Rectal smooth muscle tissue (tissue), 1 donor: ENCODE results near the gene OCRL.
A peak's percentile ranks its signal among the peaks of the same experiment; 100 is the strongest.

Experiments
- H3K27ac ChIP-seq: one replicate; pipeline ENCODE4 v1.7.0; 2013; ENCODE audit warnings: low read depth, low read length, inconsistent platforms
- H3K27me3 ChIP-seq: one replicate; pipeline ENCODE4 v1.7.0; 2013; ENCODE audit warnings: low read length; ENCODE audit not compliant: control insufficient read depth, insufficient read depth
- H3K36me3 ChIP-seq: one replicate; pipeline ENCODE4 v1.7.0; 2013; ENCODE audit warnings: low read length; ENCODE audit not compliant: control insufficient read depth, insufficient read depth
- H3K4me1 ChIP-seq: one replicate; pipeline ENCODE4 v1.7.0; 2013; ENCODE audit warnings: low read length; ENCODE audit not compliant: control insufficient read depth, insufficient read depth
- H3K4me3 ChIP-seq: one replicate; pipeline ENCODE4 v1.7.0; 2013; ENCODE audit warnings: low read length
- H3K9ac ChIP-seq: one replicate; pipeline ENCODE4 v1.7.0; 2013; ENCODE audit warnings: low read length

The OCRL gene

GRCh38 chrX:129597905-129598304 is 57.8 kb downstream of the OCRL start:
- no peak overlapping the region for H3K27ac ChIP-seq
- no peak overlapping the region for H3K9ac ChIP-seq
- no peaks in the 10 kb centered on the region for H3K4me1 ChIP-seq
- no peaks in the 10 kb centered on the region for H3K27me3 ChIP-seq
- H3K4me3 ChIP-seq = no peak overlapping the region
- no peaks in the 10 kb centered on the region for H3K36me3 ChIP-seq

GRCh38 chrX:129599499-129599898 is 59.4 kb downstream of the OCRL start:
- Histone ChIP-seq H3K27ac (no peak overlapping the region), H3K4me3 (no peak overlapping the region), H3K36me3 (no peaks in the 10 kb centered on the region), H3K9ac (no peak overlapping the region), H3K27me3 (no peaks in the 10 kb centered on the region), H3K4me1 (peaks cover 3% of the 10 kb centered on the region)

GRCh38 chrX:129599996-129600395 is 59.9 kb downstream of the OCRL start:
- Histone ChIP-seq H3K36me3 (no peaks in the 10 kb centered on the region), H3K27ac (no peak overlapping the region), H3K27me3 (no peaks in the 10 kb centered on the region), H3K4me3 (no peak overlapping the region), H3K9ac (no peak overlapping the region), H3K4me1 (peaks cover 3% of the 10 kb centered on the region)

- Histone ChIP-seq H3K27ac (peak overlapping the region; percentile 8), H3K4me3 (no peak overlapping the region), H3K9ac (no peak overlapping the region)
These were observed 60.9 kb downstream of the OCRL start for GRCh38 chrX:129600981-129601424.

GRCh38 chrX:129606918-129607317 is 66.9 kb downstream of the OCRL start:
- no peak overlapping the region for H3K27ac ChIP-seq

More at GRCh38 chrX:129600981-129601424, 60.9 kb downstream of the OCRL start:
- no peaks in the 10 kb centered on the region for H3K27me3 ChIP-seq
- no peaks in the 10 kb centered on the region for H3K36me3 ChIP-seq
- H3K4me1 ChIP-seq = peaks cover 3% of the 10 kb centered on the region

GRCh38 chrX:129608496-129608895 is 68.4 kb downstream of the OCRL start:
- Histone ChIP-seq H3K4me1 (peaks cover 3% of the 10 kb centered on the region), H3K27me3 (no peaks in the 10 kb centered on the region), H3K27ac (no peak overlapping the region), H3K9ac (no peak overlapping the region), H3K4me3 (no peak overlapping the region), H3K36me3 (no peaks in the 10 kb centered on the region)

More at GRCh38 chrX:129606918-129607317, 66.9 kb downstream of the OCRL start:
- Histone ChIP-seq H3K36me3 (no peaks in the 10 kb centered on the region), H3K27me3 (no peaks in the 10 kb centered on the region), H3K9ac (no peak overlapping the region), H3K4me3 (no peak overlapping the region), H3K4me1 (peaks cover 3% of the 10 kb centered on the region)

GRCh38 chrX:129609395-129609794 is 69.3 kb downstream of the OCRL start:
- Histone ChIP-seq H3K4me1 (peaks cover 1% of the 10 kb centered on the region), H3K27ac (no peak overlapping the region)

GRCh38 chrX:129612396-129612795 is 72.3 kb downstream of the OCRL start:
- Histone ChIP-seq H3K36me3 (no peaks in the 10 kb centered on the region), H3K9ac (no peak overlapping the region), H3K4me1 (no peaks in the 10 kb centered on the region), H3K4me3 (no peak overlapping the region), H3K27ac (no peak overlapping the region), H3K27me3 (no peaks in the 10 kb centered on the region)

More at GRCh38 chrX:129609395-129609794, 69.3 kb downstream of the OCRL start:
- H3K27me3 ChIP-seq = no peaks in the 10 kb centered on the region
- no peak overlapping the region for H3K9ac ChIP-seq
- no peaks in the 10 kb centered on the region for H3K36me3 ChIP-seq
- no peak overlapping the region for H3K4me3 ChIP-seq

- H3K4me1 ChIP-seq = no peaks in the 10 kb centered on the region
- H3K27me3 ChIP-seq = no peaks in the 10 kb centered on the region
- H3K27ac ChIP-seq = no peak overlapping the region
- no peaks in the 10 kb centered on the region for H3K36me3 ChIP-seq
- H3K9ac ChIP-seq = no peak overlapping the region
- no peak overlapping the region for H3K4me3 ChIP-seq
These were observed 73.5 kb downstream of the OCRL start for GRCh38 chrX:129613596-129613995.

GRCh38 chrX:129614481-129615255 is 74.6 kb downstream of the OCRL start:
- Histone ChIP-seq H3K9ac (no peak overlapping the region), H3K27me3 (no peaks in the 10 kb centered on the region), H3K27ac (no peak overlapping the region), H3K4me1 (no peaks in the 10 kb centered on the region), H3K36me3 (no peaks in the 10 kb centered on the region), H3K4me3 (no peak overlapping the region)

GRCh38 chrX:129617420-129617819 is 77.4 kb downstream of the OCRL start:
- no peak overlapping the region for H3K27ac ChIP-seq

GRCh38 chrX:129618997-129619396 is 78.9 kb downstream of the OCRL start:
- no peaks in the 10 kb centered on the region for H3K27me3 ChIP-seq
- H3K4me1 ChIP-seq = no peaks in the 10 kb centered on the region
- no peak overlapping the region for H3K9ac ChIP-seq
- no peak overlapping the region for H3K4me3 ChIP-seq
- no peaks in the 10 kb centered on the region for H3K36me3 ChIP-seq
- H3K27ac ChIP-seq = no peak overlapping the region

More at GRCh38 chrX:129617420-129617819, 77.4 kb downstream of the OCRL start:
- no peak overlapping the region for H3K9ac ChIP-seq
- H3K36me3 ChIP-seq = no peaks in the 10 kb centered on the region
- H3K27me3 ChIP-seq = no peaks in the 10 kb centered on the region
- H3K4me3 ChIP-seq = no peak overlapping the region
- H3K4me1 ChIP-seq = no peaks in the 10 kb centered on the region

GRCh38 chrX:129622757-129623301 is 82.8 kb downstream of the OCRL start:
- Histone ChIP-seq H3K27me3 (no peaks in the 10 kb centered on the region), H3K4me1 (no peaks in the 10 kb centered on the region), H3K4me3 (no peak overlapping the region), H3K36me3 (no peaks in the 10 kb centered on the region), H3K27ac (no peak overlapping the region), H3K9ac (no peak overlapping the region)
